Neuronal stem cell (in vitro differentiated cells): ENCODE data around the gene SLC9A8.

Experiments
- DNase-seq: peaks from one replicate; pipeline ENCODE4 v3.0.0-alpha.2; 2013; ENCODE audit warnings: low spot score
- H2AFZ ChIP-seq: one replicate; pipeline ENCODE4 v1.6.1; 2013; ENCODE audit warnings: mild to moderate bottlenecking, low read length, inconsistent platforms
- H2AK5ac ChIP-seq: 2 replicates; pipeline ENCODE4 v1.6.1; 2013; ENCODE audit warnings: low read depth, mild to moderate bottlenecking, inconsistent platforms, low read length, moderate library complexity, mixed read lengths
- H2BK120ac ChIP-seq: 2 replicates; pipeline ENCODE4 v1.6.1; 2013; ENCODE audit warnings: low read depth, mild to moderate bottlenecking, inconsistent platforms, low read length, moderate library complexity, mixed read lengths
- H2BK12ac ChIP-seq: one replicate; pipeline ENCODE4 v1.6.1; 2013; ENCODE audit warnings: low read length, inconsistent platforms
- H2BK15ac ChIP-seq: 2 replicates; pipeline ENCODE4 v1.6.1; 2013; ENCODE audit warnings: mild to moderate bottlenecking, low read length, inconsistent platforms, mixed read lengths
- H2BK5ac ChIP-seq: one replicate; pipeline ENCODE4 v1.6.1; 2013; ENCODE audit warnings: inconsistent platforms, mild to moderate bottlenecking, low read length, moderate library complexity
- H3K14ac ChIP-seq: one replicate; pipeline ENCODE4 v1.6.1; 2013; ENCODE audit warnings: low read length, inconsistent platforms
- H3K18ac ChIP-seq: 2 replicates; pipeline ENCODE4 v1.6.1; 2013; ENCODE audit warnings: low read length, inconsistent platforms
- H3K23ac ChIP-seq: 2 replicates; pipeline ENCODE4 v1.6.1; 2013; ENCODE audit warnings: low read depth, mild to moderate bottlenecking, mixed read lengths, low read length, inconsistent platforms; ENCODE audit not compliant: poor library complexity
- H3K27ac ChIP-seq: replicated peaks from 3 replicates; pipeline ENCODE4 v1.5.1; 2013; ENCODE audit warnings: low read length, inconsistent platforms
- H3K27me3 ChIP-seq, 3 experiments: 2 replicates each; pipeline ENCODE4 v1.6.1; 2013; ENCODE audit warnings: low read length in 3 of 3, mild to moderate bottlenecking in 2 of 3, inconsistent platforms in 1 of 3, low read depth in 1 of 3, mixed read lengths in 1 of 3, moderate library complexity in 1 of 3; ENCODE audit not compliant: control insufficient read depth in 3 of 3, insufficient read depth in 3 of 3
- H3K36me3 ChIP-seq, 2 donors: replicated peaks in 1 of 2; 2 replicates each; pipeline ENCODE4 v1.6.1; 2013; ENCODE audit warnings: low read length in 2 of 2; ENCODE audit not compliant: control insufficient read depth in 2 of 2, insufficient read depth in 2 of 2
- H3K4ac ChIP-seq: 2 replicates; pipeline ENCODE4 v1.6.1; 2013; ENCODE audit warnings: inconsistent platforms, mild to moderate bottlenecking, low read length, moderate library complexity
- H3K4me1 ChIP-seq, 2 donors: 1 replicate in 1 of 2; 2 replicates in 1 of 2; pipeline ENCODE4 v1.6.1; 2013; ENCODE audit warnings: low read length in 2 of 2, low read depth in 1 of 2; ENCODE audit not compliant: control insufficient read depth in 2 of 2, insufficient read depth in 1 of 2
- H3K4me2 ChIP-seq: one replicate; pipeline ENCODE4 v1.6.1; 2013; ENCODE audit warnings: mild to moderate bottlenecking, low read length, inconsistent platforms; ENCODE audit not compliant: insufficient read depth, poor library complexity, severe bottlenecking
- H3K4me3 ChIP-seq, 2 donors: 2 replicates each; pipeline ENCODE4 v1.5.1; 2013; ENCODE audit warnings: low read length in 2 of 2, mild to moderate bottlenecking in 2 of 2, inconsistent platforms in 1 of 2, moderate library complexity in 1 of 2
- H3K79me1 ChIP-seq: one replicate; pipeline ENCODE4 v1.6.1; 2013; ENCODE audit warnings: low read depth, mild to moderate bottlenecking, inconsistent platforms, low read length, moderate library complexity
- H3K9ac ChIP-seq: one replicate; pipeline ENCODE4 v1.6.1; 2013; ENCODE audit warnings: mild to moderate bottlenecking, low read depth, low read length, inconsistent platforms; ENCODE audit not compliant: poor library complexity
- H3K9me3 ChIP-seq, 2 donors: replicated peaks in 1 of 2; 2 replicates each; pipeline versions ENCODE3 to v1.6.1; 2013; ENCODE audit warnings: low read length in 2 of 2, mild to moderate bottlenecking in 2 of 2, inconsistent platforms in 1 of 2, low read depth in 1 of 2, mixed read lengths in 1 of 2, moderate library complexity in 1 of 2; ENCODE audit not compliant: control insufficient read depth in 2 of 2, insufficient read depth in 1 of 2
- H4K8ac ChIP-seq: one replicate; pipeline ENCODE4 v1.6.1; 2013; ENCODE audit warnings: low read depth, mild to moderate bottlenecking, inconsistent platforms, low read length, moderate library complexity
- H4K91ac ChIP-seq: one replicate; pipeline ENCODE4 v1.6.1; 2013; ENCODE audit warnings: low read length, low read depth, mild to moderate bottlenecking, inconsistent platforms; ENCODE audit not compliant: poor library complexity
- WGBS, 2 donors: extraction: QIAGEN DNeasy Blood & Tissue Kit; methylation state at CpG; one replicate each; pipeline ENCODE4 v1.1.7; 2013; ENCODE audit warnings: missing lambda C conversion rate in 2 of 2, mixed read lengths in 1 of 2; ENCODE audit not compliant: insufficient read length in 2 of 2, insufficient replicate concordance in 1 of 2; ENCODE audit errors: extremely low coverage in 2 of 2; 5-methylcytosine and 5-hydroxymethylcytosine counted together

Gene SLC9A8

DNA sequence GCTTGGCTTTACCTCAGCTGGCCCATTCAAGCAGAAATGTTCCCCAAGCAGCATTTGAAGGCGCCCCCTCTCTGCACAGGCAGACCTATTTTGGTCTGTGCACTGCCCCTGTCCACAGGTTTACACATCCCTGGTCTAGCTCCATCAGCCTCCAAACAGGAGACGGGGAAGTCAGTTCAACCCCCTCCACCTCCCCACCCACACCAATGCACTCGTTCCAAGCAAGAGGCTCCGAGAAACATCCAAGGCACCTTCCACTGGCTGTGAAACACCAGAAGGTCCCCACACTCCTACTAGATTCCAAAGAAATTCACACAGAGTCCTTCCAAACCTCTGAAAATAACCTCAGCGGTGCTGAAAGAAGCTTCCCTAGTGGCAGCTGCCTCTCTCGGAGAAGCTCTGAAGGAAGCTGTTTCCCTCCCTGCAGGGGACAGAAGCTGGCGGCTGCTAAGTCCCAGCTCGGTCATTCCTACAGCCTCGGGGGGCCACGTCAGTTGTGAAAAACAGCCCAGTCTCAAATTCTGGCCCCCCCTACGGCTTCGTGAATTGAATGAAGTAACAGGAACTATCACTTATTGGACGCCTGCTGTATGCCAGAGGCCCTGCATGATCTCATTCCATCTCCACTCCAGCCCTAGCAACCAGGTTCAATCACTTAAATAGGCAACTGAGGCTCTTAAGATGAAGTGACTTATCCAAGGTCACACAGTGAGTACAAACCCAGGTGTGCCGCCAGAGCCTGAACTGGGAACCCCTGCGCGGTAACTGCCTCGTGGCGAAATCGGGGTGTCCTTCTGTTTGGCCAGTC lies 101.9 kb downstream of the SLC9A8 start:
- H3K4me2 ChIP-seq = peak overlapping the region; percentile 83
- H2AFZ ChIP-seq = peak overlapping the region; percentile 100
- H2AK5ac ChIP-seq = peak overlapping the region; percentile 41
- H4K91ac ChIP-seq = no peak overlapping the region
- no CpG with 5 or more reads among the region's 19 CpGs for WGBS, 2 donors
- peak overlapping the region; percentile 22 for H3K23ac ChIP-seq
- no peak overlapping the region for H4K8ac ChIP-seq
- no peak overlapping the region for H3K14ac ChIP-seq
- H3K9me3 ChIP-seq = no peaks in the 10 kb centered on the region
- H3K4me1 ChIP-seq = peaks cover 6 to 18% of the 10 kb centered on the region in 2 donors
- no peak overlapping the region for H3K27ac ChIP-seq
- peak overlapping the region; percentile 100 for H2BK5ac ChIP-seq
- no peak overlapping the region for H2BK15ac ChIP-seq
- peaks cover 9% of the 10 kb centered on the region for H3K79me1 ChIP-seq
- H2BK120ac ChIP-seq = no peak overlapping the region
- peak overlapping the region; percentile 94 for H3K9ac ChIP-seq
- peak overlapping the region; percentile 11 for H3K18ac ChIP-seq
- no peaks in the 10 kb centered on the region for H3K27me3 ChIP-seq
- DNase-seq = no peak
- H3K4ac ChIP-seq = no peak overlapping the region
- peaks cover 0 to 2% of the 10 kb centered on the region in 2 donors for H3K36me3 ChIP-seq
- H3K4me3 ChIP-seq = peak overlapping the region; percentile 86 to 93
- no peak overlapping the region for H2BK12ac ChIP-seq

DNA sequence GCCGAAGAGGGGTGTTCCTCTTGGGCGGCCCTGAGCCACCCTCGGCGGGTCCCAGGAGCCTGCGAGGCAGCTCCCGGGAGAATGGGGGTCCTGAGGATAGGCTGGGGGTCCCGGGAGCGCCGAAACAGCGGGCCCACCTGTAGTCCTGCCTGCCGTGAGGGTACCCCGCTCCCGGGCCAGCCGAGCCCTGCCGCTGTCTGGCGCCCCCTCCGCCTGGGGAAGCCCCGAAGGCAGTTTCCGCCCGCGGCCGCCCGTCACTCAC lies 102.4 kb downstream of the SLC9A8 start:
- Histone ChIP-seq H3K4me2 (peak overlapping the region; percentile 83), H3K9ac (peak overlapping the region; percentile 94), H3K4me1 (peaks cover 6 to 13% of the 10 kb centered on the region in 2 donors), H3K36me3 (peaks cover 0 to 2% of the 10 kb centered on the region in 2 donors), H3K4me3 (peak overlapping the region; percentile 86 to 93), H2AK5ac (peak overlapping the region; percentile 41), H2BK120ac (peak overlapping the region; percentile 82), H3K9me3 (no peaks in the 10 kb centered on the region), H3K27me3 (no peaks in the 10 kb centered on the region), H3K27ac (no peak overlapping the region), H2BK12ac (no peak overlapping the region), H2BK5ac (peak overlapping the region; percentile 100), H4K91ac (no peak overlapping the region), H3K18ac (peak overlapping the region; percentile 89), H3K23ac (peak overlapping the region; percentile 22), H2AFZ (peak overlapping the region; percentile 100), H3K14ac (no peak overlapping the region), H2BK15ac (no peak overlapping the region), H3K79me1 (peaks cover 9% of the 10 kb centered on the region), H3K4ac (no peak overlapping the region), H4K8ac (no peak overlapping the region)
- DNase-seq = no peak
- WGBS, 2 donors = no CpG with 5 or more reads among the region's 23 CpGs

DNA sequence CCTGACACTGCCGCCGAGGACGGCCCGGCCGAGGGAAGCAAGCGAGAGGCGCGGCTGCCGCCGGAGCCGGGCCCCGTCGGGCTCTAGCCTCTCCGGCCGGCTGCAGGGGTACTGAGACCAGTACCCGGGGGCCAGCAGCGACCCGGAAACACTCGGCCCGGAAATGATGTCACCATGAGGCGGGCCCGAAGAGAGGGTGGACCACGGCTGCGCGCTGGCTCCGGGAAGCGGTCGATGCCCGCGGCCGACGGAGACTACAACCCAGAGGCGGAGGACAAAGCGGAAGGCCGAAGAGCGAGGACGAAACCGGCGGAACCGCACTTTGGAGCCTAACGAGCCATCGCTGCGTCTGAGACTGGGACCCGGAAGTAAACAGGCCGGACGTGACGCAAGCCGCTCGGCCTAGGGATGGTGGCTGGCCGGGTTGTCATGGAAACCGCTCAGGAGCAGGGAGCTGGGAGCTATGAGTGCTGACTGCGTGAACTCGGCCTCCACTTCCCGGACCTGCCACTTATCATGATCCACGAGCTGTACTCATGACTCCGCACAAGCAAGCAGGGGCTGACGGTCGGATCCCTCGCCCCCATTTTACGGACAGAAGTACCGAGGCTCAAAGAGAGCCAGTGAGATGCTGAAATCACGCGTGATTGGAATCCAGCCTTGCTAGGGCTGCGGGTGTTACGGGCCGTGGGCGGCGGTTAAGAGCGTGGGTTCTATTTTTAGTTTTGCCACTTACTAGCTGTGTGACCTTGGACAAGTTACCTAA lies 102.9 kb downstream of the SLC9A8 start, which contains the start of gene SPATA2:
TSS of gene SPATA2 (minus strand) at position 150 of the 766 bp plus-strand sequence. CDS start 7,039 bp downstream, outside the sequence.
- Histone ChIP-seq H3K18ac (peak within 1 kb of the TSS; percentile 100), H3K27me3 (no peaks in the 10 kb centered on the region), H3K14ac (peak within 1 kb of the TSS; percentile 84), H2BK120ac (peak within 1 kb of the TSS; percentile 82), H3K36me3 (peaks cover 0 to 2% of the 10 kb centered on the region in 2 donors), H2AFZ (peak within 1 kb of the TSS; percentile 100), H4K91ac (peak within 1 kb of the TSS; percentile 100), H3K79me1 (peaks cover 7% of the 10 kb centered on the region), H3K4ac (peak within 1 kb of the TSS; percentile 78), H2BK5ac (peak within 1 kb of the TSS; percentile 100), H3K4me3 (peak within 1 kb of the TSS; percentile 86 to 93), H3K9me3 (no peaks in the 10 kb centered on the region), H2BK15ac (no peak within 1 kb of the TSS), H2BK12ac (no peak within 1 kb of the TSS), H3K23ac (peak within 1 kb of the TSS; percentile 99), H4K8ac (peak within 1 kb of the TSS; percentile 99), H3K27ac (peak within 1 kb of the TSS; percentile 95), H3K4me2 (peak within 1 kb of the TSS; percentile 83), H2AK5ac (peak within 1 kb of the TSS; percentile 41), H3K9ac (peak within 1 kb of the TSS; percentile 97), H3K4me1 (peaks cover 6 to 8% of the 10 kb centered on the region in 2 donors)
- peak; percentile 95 for DNase-seq
- no CpG with 5 or more reads among the region's 69 CpGs for WGBS, 2 donors
